H1 (cell line): ENCODE data around the gene ZNF879. TPM values are rescaled to one million over a fixed set of nuclear protein-coding genes. Genes with fewer than 3 reads are reported as not detected.

Experiments used
- CTCF ChIA-PET: fragments of 300-600 bp; sonication (Branson Sonifier 250); formaldehyde crosslinking; loops from one replicate; lab custom pipeline; 2021; ENCODE audit not compliant: partially characterized antibody; lab: Charles Lee
- POLR2A ChIA-PET: fragments of 300-600 bp; sonication (Branson Sonifier 250); formaldehyde crosslinking; loops from one replicate; lab custom pipeline; 2021; ENCODE audit warnings: inconsistent platforms; ENCODE audit not compliant: partially characterized antibody; lab: Charles Lee
- DNase-seq, 2 experiments: peaks; one replicate each; pipeline versions ENCODE4 v3.0.0 to v3.0.0-alpha.2; 2010 to 2022; ENCODE audit warnings: low spot score in 2 of 2, low read depth in 1 of 2, mixed read lengths in 1 of 2
- FAIRE-seq: peaks from 2 replicates; lab custom pipeline; 2011; peaks lifted over from hg19 to GRCh38; lab: Jason Lieb, UNC
- H2AFZ ChIP-seq: 2 replicates; pipeline ENCODE4 v1.8.1; 2012; ENCODE audit warnings: low read length, inconsistent platforms
- H2AK5ac ChIP-seq: 2 replicates; pipeline ENCODE4 v1.6.1; 2013; ENCODE audit warnings: low read depth, low read length
- H2BK120ac ChIP-seq: replicated peaks from 2 replicates; pipeline ENCODE3; 2013; ENCODE audit warnings: low read depth, low read length, inconsistent platforms
- H2BK12ac ChIP-seq: 2 replicates; pipeline ENCODE4 v1.6.1; 2013; ENCODE audit warnings: low read depth, low read length
- H2BK15ac ChIP-seq: 2 replicates; pipeline ENCODE4 v1.6.1; 2013; ENCODE audit warnings: low read length
- H2BK20ac ChIP-seq: 2 replicates; pipeline ENCODE4 v1.6.1; 2013; ENCODE audit warnings: low read length
- H2BK5ac ChIP-seq: 2 replicates; pipeline ENCODE4 v1.6.1; 2013; ENCODE audit warnings: low read depth, low read length
- H3K14ac ChIP-seq: 2 replicates; pipeline ENCODE4 v1.6.1; 2013; ENCODE audit warnings: inconsistent platforms; ENCODE audit not compliant: insufficient read length
- H3K18ac ChIP-seq: 2 replicates; pipeline ENCODE4 v1.6.1; 2013; ENCODE audit warnings: low read length; ENCODE audit errors: extremely low read depth
- H3K23ac ChIP-seq: 2 replicates; pipeline ENCODE4 v1.6.1; 2013; ENCODE audit warnings: inconsistent platforms; ENCODE audit not compliant: insufficient read length
- H3K23me2 ChIP-seq: 2 replicates; pipeline ENCODE4 v1.6.1; 2013; ENCODE audit warnings: low read depth, low read length
- H3K27ac ChIP-seq: 2 replicates; pipeline ENCODE4 v1.6.1; 2011; ENCODE audit warnings: low read depth, low read length, inconsistent platforms
- H3K27me3 ChIP-seq, 4 experiments: replicated peaks in 1 of 4; 1 replicate in 1 of 4; 2 replicates in 3 of 4; pipeline versions ENCODE4 v1.6.1 to v1.8.1; 2011 to 2013; ENCODE audit warnings: low read length in 3 of 4, mild to moderate bottlenecking in 3 of 4, inconsistent platforms in 2 of 4, mixed read lengths in 2 of 4, moderate library complexity in 1 of 4; ENCODE audit not compliant: control insufficient read depth in 3 of 4, insufficient read depth in 3 of 4; ENCODE audit errors: extremely low read depth in 1 of 4
- H3K36me3 ChIP-seq, 4 experiments: 2 replicates each; pipeline versions ENCODE4 v1.6.1 to v1.8.1; 2011 to 2013; ENCODE audit warnings: mild to moderate bottlenecking in 4 of 4, low read length in 3 of 4, moderate library complexity in 2 of 4, control low read depth in 1 of 4, inconsistent platforms in 1 of 4; ENCODE audit not compliant: insufficient read depth in 4 of 4, control insufficient read depth in 2 of 4
- H3K4ac ChIP-seq: replicated peaks from 2 replicates; pipeline ENCODE3; 2013; ENCODE audit warnings: low read length, low read depth, mixed read lengths, inconsistent platforms; ENCODE audit not compliant: insufficient read length
- H3K4me1 ChIP-seq, 4 experiments: replicated peaks in 1 of 4; 1 replicate in 1 of 4; 2 replicates in 3 of 4; pipeline versions ENCODE4 v1.6.1 to v1.8.1; 2011 to 2013; ENCODE audit warnings: low read length in 3 of 4, inconsistent platforms in 2 of 4, mixed read lengths in 1 of 4; ENCODE audit not compliant: insufficient read depth in 4 of 4, control insufficient read depth in 3 of 4
- H3K4me2 ChIP-seq, 2 experiments: 2 replicates each; pipeline versions ENCODE4 v1.6.1 to v1.8.1; 2011 to 2013; ENCODE audit warnings: low read depth in 2 of 2, low read length in 2 of 2, control low read depth in 1 of 2, inconsistent platforms in 1 of 2, mild to moderate bottlenecking in 1 of 2; ENCODE audit not compliant: insufficient read depth in 1 of 2
- H3K4me3 ChIP-seq, 4 experiments: fragments of 200-600, 300-600 bp in 1 of 4; sonication (generic), shearing (Covaris generic), sonication (Bioruptor Twin) in 1 of 4; 2 replicates each; pipeline versions ENCODE4 v1.5.1 to v1.8.1; 2011 to 2016; ENCODE audit warnings: low read length in 4 of 4, low read depth in 3 of 4, control low read depth in 2 of 4, inconsistent platforms in 2 of 4, mild to moderate bottlenecking in 2 of 4, mixed read lengths in 1 of 4, moderate library complexity in 1 of 4; ENCODE audit not compliant: insufficient read depth in 2 of 4; ENCODE audit errors: extremely low read depth in 1 of 4
- H3K56ac ChIP-seq: replicated peaks from 2 replicates; pipeline ENCODE3; 2013; ENCODE audit warnings: low read depth, mild to moderate bottlenecking, mixed read lengths, low read length, inconsistent platforms; ENCODE audit not compliant: insufficient read length
- H3K79me1 ChIP-seq: 2 replicates; pipeline ENCODE4 v1.6.1; 2013; ENCODE audit warnings: low read depth, low read length, control low read depth
- H3K79me2 ChIP-seq, 2 experiments: 2 replicates each; pipeline versions ENCODE4 v1.6.1 to v1.8.1; 2012 to 2013; ENCODE audit warnings: low read length in 2 of 2, mild to moderate bottlenecking in 2 of 2, inconsistent platforms in 1 of 2; ENCODE audit not compliant: insufficient read depth in 2 of 2, control insufficient read depth in 1 of 2
- H3K9ac ChIP-seq, 4 experiments: replicated peaks in 1 of 4; 1 replicate in 1 of 4; 2 replicates in 3 of 4; pipeline versions ENCODE4 v1.6.1 to v1.8.1; 2011 to 2013; ENCODE audit warnings: low read depth in 3 of 4, low read length in 3 of 4, control low read depth in 2 of 4, mild to moderate bottlenecking in 2 of 4, moderate library complexity in 2 of 4, inconsistent platforms in 1 of 4; ENCODE audit errors: extremely low read depth in 1 of 4
- H3K9me3 ChIP-seq, 2 experiments: 2 replicates each; pipeline versions ENCODE4 v1.6.1 to v1.8.1; 2012 to 2013; ENCODE audit warnings: mild to moderate bottlenecking in 2 of 2, moderate library complexity in 2 of 2, control low read depth in 1 of 2, inconsistent platforms in 1 of 2, low read depth in 1 of 2, low read length in 1 of 2, mixed read lengths in 1 of 2; ENCODE audit not compliant: insufficient read depth in 2 of 2
- H4K20me1 ChIP-seq, 2 experiments: replicated peaks in 1 of 2; 2 replicates each; pipeline versions ENCODE3 to v1.8.1; 2011 to 2013; ENCODE audit warnings: inconsistent platforms in 2 of 2, low read length in 2 of 2, mild to moderate bottlenecking in 1 of 2; ENCODE audit not compliant: insufficient read depth in 2 of 2, control insufficient read depth in 1 of 2
- H4K5ac ChIP-seq: 2 replicates; pipeline ENCODE4 v1.6.1; 2013; ENCODE audit warnings: low read length, low read depth, mixed read lengths, inconsistent platforms; ENCODE audit not compliant: insufficient read length
- H4K8ac ChIP-seq: 2 replicates; pipeline ENCODE4 v1.8.0; 2013; ENCODE audit warnings: mild to moderate bottlenecking, moderate library complexity, low read length, inconsistent platforms; ENCODE audit not compliant: insufficient read depth; ENCODE audit errors: extremely low read depth
- H4K91ac ChIP-seq: replicated peaks from 2 replicates; pipeline ENCODE3; 2013; ENCODE audit warnings: low read length, mixed read lengths, inconsistent platforms; ENCODE audit not compliant: insufficient read length
- ASH2L ChIP-seq: fragments of 200-600, 300-600 bp; sonication (generic); IDR thresholded peaks from one replicate; pipeline ENCODE4 v1.7.1; 2017; ENCODE audit warnings: low read length
- CREB1 ChIP-seq: IDR thresholded peaks from 2 replicates; pipeline ENCODE4 v1.6.1; 2012; ENCODE audit warnings: inconsistent platforms
- EGR1 ChIP-seq: IDR thresholded peaks from 2 replicates; pipeline ENCODE4 v1.6.1; 2011; ENCODE audit warnings: low read depth, low read length, borderline replicate concordance
- EZH2 ChIP-seq: fragments of 200-600 bp; sonication (generic); IDR thresholded peaks from 2 replicates; pipeline ENCODE4 v1.7.1; 2012; ENCODE audit warnings: low read depth, mild to moderate bottlenecking, moderate library complexity, low read length, inconsistent platforms; ENCODE audit not compliant: severe bottlenecking
- NANOG ChIP-seq: IDR thresholded peaks from 2 replicates; pipeline ENCODE4 v1.6.1; 2011; ENCODE audit warnings: low read length, low read depth, mild to moderate bottlenecking, inconsistent platforms; ENCODE audit not compliant: insufficient read depth, poor library complexity, severe bottlenecking
- PHF8 ChIP-seq: fragments of 200-600 bp; sonication (generic); conservative IDR thresholded peaks from 2 replicates; pipeline ENCODE4 v1.7.1; 2012; ENCODE audit warnings: low read depth, mild to moderate bottlenecking, inconsistent platforms, low read length, moderate library complexity
- RAD21 ChIP-seq, 2 experiments: IDR thresholded peaks in 1 of 2; conservative IDR thresholded peaks in 1 of 2; 2 replicates each; pipeline ENCODE4 v1.6.1; 2011; ENCODE audit warnings: low read depth in 2 of 2, low read length in 2 of 2, improper control_type of control experiment in 1 of 2, inconsistent platforms in 1 of 2, mild to moderate bottlenecking in 1 of 2, moderate library complexity in 1 of 2
- RXRA ChIP-seq: IDR thresholded peaks from 2 replicates; pipeline ENCODE4 v1.6.1; 2011; ENCODE audit warnings: low read depth, mild to moderate bottlenecking, low read length, moderate library complexity; ENCODE audit not compliant: insufficient read depth
- SIX5 ChIP-seq: IDR thresholded peaks from 2 replicates; pipeline ENCODE4 v1.6.1; 2011; ENCODE audit warnings: mild to moderate bottlenecking, low read depth, low read length
- SP2 ChIP-seq: IDR thresholded peaks from 2 replicates; pipeline ENCODE4 v1.6.1; 2012; ENCODE audit warnings: mild to moderate bottlenecking, low read length, inconsistent platforms
- TAF7 ChIP-seq: optimal IDR thresholded peaks from 2 replicates; pipeline ENCODE3; 2011; ENCODE audit warnings: low read depth, mild to moderate bottlenecking, inconsistent platforms, low read length, moderate library complexity, borderline replicate concordance
- YY1 ChIP-seq: IDR thresholded peaks from 2 replicates; pipeline ENCODE4 v1.6.1; 2011; ENCODE audit warnings: low read depth, mild to moderate bottlenecking, low read length
- WGBS, 2 experiments: shearing (Covaris generic) in 1 of 2; methylation state at CpG; one replicate each; pipeline versions ENCODE4 v1.1.6 to v1.1.7; 2013 to 2015; ENCODE audit warnings: low lambda C conversion rate in 2 of 2, mixed read lengths in 2 of 2, inconsistent platforms in 1 of 2, low coverage in 1 of 2, missing lambda C conversion rate in 1 of 2; ENCODE audit not compliant: insufficient replicate concordance in 2 of 2, insufficient coverage in 1 of 2, insufficient read length in 1 of 2; ENCODE audit errors: extremely low coverage in 1 of 2, missing lambda C conversion rate in 1 of 2; 5-methylcytosine and 5-hydroxymethylcytosine counted together
- polyA plus RNA-seq, 7 experiments: library from polyadenylated mRNA; depleted of rRNA in 3 of 7; stranded (reverse) in 5 of 7; unstranded in 2 of 7; fragments of >200 nt in 5 of 7; fragments of 200-250 nt in 2 of 7; gene quantifications; 1 replicate in 5 of 7; 2 replicates in 1 of 7; 4 replicates in 1 of 7; pipeline versions ENCODE4 v1.2.1 to v1.2.3, GENCODE V29; 2011 to 2013; ENCODE audit warnings: missing spikeins in 2 of 7, mixed read lengths in 2 of 7
- total RNA-seq: library from RNA; stranded (reverse); fragmentation: NEBNext Ultra II Directional; extraction: Animal tissue kit (Norgen Biotek cat#: 25700); gene quantifications from 2 replicates; pipeline ENCODE4 v1.2.1, GENCODE V29; 2021

Gene ZNF879
- total and polyA plus RNA-seq, 2 of the 8 experiments (the other 6 are each of a cell fraction or from before 2014, with no cell fraction given), result 2.2 to 3.1 TPM

DNA sequence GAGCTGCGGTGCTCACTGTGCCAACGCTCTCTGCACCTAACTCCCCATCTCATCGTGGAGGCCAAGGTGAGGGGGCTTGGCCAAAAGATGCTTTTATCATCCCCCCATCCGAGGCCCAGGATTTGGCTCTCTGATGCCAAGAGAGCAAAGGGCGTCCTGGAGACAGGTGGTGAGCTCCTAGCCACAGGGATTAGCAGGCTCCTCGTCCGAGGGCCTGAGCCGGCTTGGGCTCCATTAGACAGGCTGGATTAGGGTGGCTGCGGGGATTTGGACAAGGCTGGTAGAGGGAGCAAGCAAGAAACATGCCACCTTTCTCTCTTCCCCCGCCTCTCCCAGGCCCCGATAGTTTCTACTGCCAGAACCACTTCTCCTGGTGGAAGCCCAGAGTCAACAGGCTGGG is 27.4 kb upstream of the ZNF879 start:
- CTCF ChIA-PET, result interaction anchor here (0.7 to 1.1 kb wide), 2 partner anchors 13 to 191 kb away, joined by 3 read pairs; no protein-coding TSS in a partner anchor
- H3K36me3 ChIP-seq, result no peaks in the 10 kb centered on the region; a peak in 1 of 8 replicates
- H4K8ac ChIP-seq, result no peak overlapping the region
- no peak for DNase-seq
- peaks cover 9% of the 10 kb centered on the region; the same call in 1 of the 2 replicates for H3K23me2 ChIP-seq
- no peak overlapping the region for H2BK5ac ChIP-seq
- H2BK20ac ChIP-seq, result no peak overlapping the region
- H3K4me1 ChIP-seq, result peaks cover 0 to 13% (median 1%) of the 10 kb centered on the region in 4 experiments; a peak in 5 of 7 replicates
- no peak overlapping the region for H3K9ac ChIP-seq
- no peak overlapping the region for H2AK5ac ChIP-seq
- 82% methylated on average over 11 of the region's 11 CpGs; no CpG with 5 or more reads in 1 of the 2 experiments for WGBS, 2 experiments
- no peak overlapping the region for H3K18ac ChIP-seq
- no peak overlapping the region for H4K5ac ChIP-seq
- H3K4me2 ChIP-seq, result peak overlapping the region in 1 of 2 experiments; percentile 68; a peak in 2 of 4 replicates
- no peak overlapping the region for H3K14ac ChIP-seq
- H2BK15ac ChIP-seq, result no peak overlapping the region
- H3K4me3 ChIP-seq, result no peak overlapping the region
- H3K4ac ChIP-seq, result no peak overlapping the region
- no peak overlapping the region for H3K23ac ChIP-seq
- FAIRE-seq, result no peak
- no peak overlapping the region for H2BK12ac ChIP-seq
- H3K27ac ChIP-seq, result no peak overlapping the region
- no peak for TF ChIP-seq TAF7
- TF ChIP-seq EZH2, result no peak
- TF ChIP-seq CREB1, result no peak
- TF ChIP-seq EGR1, result no peak
- no peak for TF ChIP-seq PHF8
- no peak for TF ChIP-seq NANOG
- TF ChIP-seq SP2, result no peak
- no peak for TF ChIP-seq ASH2L
- TF ChIP-seq RXRA, result no peak
- TF ChIP-seq YY1, result no peak
- no peak for TF ChIP-seq RAD21 (IDR thresholded peaks at IDR 0.05 in 1 of 2, conservative IDR thresholded peaks at IDR 0.05 in 1 of 2; ENCODE audit: low read depth in 2 of 2, low read length in 2 of 2)
- TF ChIP-seq SIX5, result no peak
- TF ChIP-seq, all 59 proteins: peak for 0
- POLR2A ChIA-PET, result no interaction called here
- Histone ChIP-seq H3K27me3 (peaks cover 26 to 47% (median 44%) of the 10 kb centered on the region in 4 experiments), H4K20me1 (peaks cover 1 to 4% of the 10 kb centered on the region in 2 experiments), H3K79me2 (no peaks in the 10 kb centered on the region), H3K9me3 (peaks cover 7 to 27% of the 10 kb centered on the region in 2 experiments), H2BK120ac (no peak overlapping the region), H2AFZ (no peak overlapping the region), H4K91ac (no peak overlapping the region), H3K79me1 (no peaks in the 10 kb centered on the region), H3K56ac (no peak overlapping the region)
